PC-9 (cell line): ENCODE data around the gene TANK.

ENCODE experiments used
- CTCF ChIP-seq: fragments of 200-600 bp; sonication (generic); conservative IDR thresholded peaks from 2 replicates; pipeline ENCODE4 v1.6.1; 2017; ENCODE audit warnings: mixed run types, antibody characterized with exemption, mild to moderate bottlenecking, moderate library complexity
- EZH2 ChIP-seq: fragments of 200-600 bp; sonication (generic); IDR thresholded peaks from 2 replicates; pipeline ENCODE4 v1.8.0; 2017; ENCODE audit warnings: antibody characterized with exemption, low read depth

- TF ChIP-seq EZH2 (no peak), CTCF (no peak)
Observed at GRCh38 chr2:161115605-161116380, 44.4 kb upstream of the TANK start.
